Activated CD4-positive, alpha-beta T cell treated with anti-CD3 and anti-CD28 coated beads for 36 hours (primary cell): ENCODE results near the gene SPG11. TPM values are rescaled to one million over a fixed set of nuclear protein-coding genes. Genes with fewer than 3 reads are reported as not detected.
"Not testable (repeated sequence)": the region's sequence is repeated elsewhere in the genome, so short reads cannot be mapped to it uniquely, and the experiment has no call there.

Source experiments
- ATAC-seq: fragments of 200-7000 bp; cut with Tn5 transposase; one replicate; pipeline ENCODE4 v1.10.0; 2021; ENCODE audit warnings: mild to moderate bottlenecking, moderate library complexity
- CTCF ChIA-PET: fragments of 350-600 bp; sonication (Branson Sonifier 250); formaldehyde crosslinking; loops from one replicate; lab custom pipeline; 2021; ENCODE audit warnings: antibody characterized with exemption; lab: Charles Lee
- POLR2A ChIA-PET: fragments of 350-600 bp; sonication (Branson Sonifier 250); formaldehyde crosslinking; loops from one replicate; lab custom pipeline; 2021; ENCODE audit warnings: antibody characterized with exemption, inconsistent platforms; lab: Charles Lee
- DNase-seq: peaks from one replicate; pipeline ENCODE4 v3.0.0-alpha.2; 2020
- H3K27ac Mint-ChIP-seq: one replicate; pipeline ENCODE4 v1.8.0; 2021; ENCODE audit warnings: mixed read lengths
- H3K27me3 Mint-ChIP-seq: one replicate; pipeline ENCODE4 v1.8.0; 2021; ENCODE audit warnings: mixed read lengths
- H3K36me3 Mint-ChIP-seq: one replicate; pipeline ENCODE4 v1.8.0; 2021; ENCODE audit warnings: low read depth, mixed read lengths
- H3K4me1 Mint-ChIP-seq: one replicate; pipeline ENCODE4 v1.8.0; 2021; ENCODE audit warnings: mixed read lengths
- H3K4me3 Mint-ChIP-seq: one replicate; pipeline ENCODE4 v1.8.0; 2021; ENCODE audit warnings: mild to moderate bottlenecking, moderate library complexity, mixed read lengths
- H3K9me3 Mint-ChIP-seq: one replicate; pipeline ENCODE4 v1.8.0; 2021; ENCODE audit warnings: low read depth, mixed read lengths
- intact Hi-C, 2 experiments: fragments of 100-400 bp; cut with DNase I in 1 of 2; cut with micrococcal nuclease in 1 of 2; formaldehyde crosslinking; loops; one replicate each; pipeline versions ENCODE4 v1.14.2 to v1.15.1; 2022 to 2024; cut with DNase I, micrococcal nuclease
- total RNA-seq, 2 experiments: library from RNA; stranded (reverse); gene quantifications; one replicate each; pipeline ENCODE4 v1.2.3, GENCODE V29; 2021

Gene SPG11
- total RNA-seq, 2 experiments from 2014 or later: 76.2 to 88.7 TPM

- intact Hi-C loops: loop anchor here (1.0 to 10.0 kb wide), 6 partner anchors 29 to 349 kb away; partner anchors contain the start of genes B2M (in 2 of the 2), PATL2 (in 2 of the 2), SPG11 (in 2 of the 2) and GOLM2 (in 1 of the 2)
- ChIA-PET CTCF (interaction anchor here (0.6 to 3.3 kb wide), 5 partner anchors 25 to 104 kb away, joined by 3 to 20 read pairs (median 3); partner anchors contain the start of genes SPG11 and TRIM69), POLR2A (interaction anchor here (0.9 to 1.2 kb wide), 3 partner anchors 29 to 94 kb away, joined by 4 to 7 read pairs (median 5); partner anchors contain the start of gene SPG11)
- Mint-ChIP-seq H3K9me3 (no peaks in the 10 kb centered on the region), H3K27ac (peak overlapping the region; percentile 98), H3K4me1 (peaks cover 26% of the 10 kb centered on the region), H3K36me3 (peaks cover 52% of the 10 kb centered on the region), H3K27me3 (no peaks in the 10 kb centered on the region), H3K4me3 (peak overlapping the region; percentile 65)
- DNase-seq (peak; percentile 13), ATAC-seq (peak; percentile 77)
Observed at GRCh38 chr15:44633603-44634002, 29.9 kb downstream of the SPG11 start.

- peaks cover 11% of the 10 kb centered on the region for H3K4me1 Mint-ChIP-seq
- DNase-seq, H3K9me3 Mint-ChIP-seq, intact Hi-C loops, POLR2A ChIA-PET, H3K4me3 Mint-ChIP-seq, H3K27me3 Mint-ChIP-seq, ATAC-seq: not testable (repeated sequence)
- CTCF ChIA-PET: interaction anchor here (0.6 to 1.9 kb wide), 4 partner anchors 23 to 113 kb away, joined by 3 to 9 read pairs (median 3); no protein-coding TSS in a partner anchor
- H3K36me3 Mint-ChIP-seq: peaks cover 54% of the 10 kb centered on the region
- peak overlapping the region; percentile 59 for H3K27ac Mint-ChIP-seq
Observed at GRCh38 chr15:44625286-44625685, 38.2 kb downstream of the SPG11 start.

- H3K4me3 Mint-ChIP-seq: no peak overlapping the region
- ATAC-seq (peak; percentile 66), DNase-seq (no peak)
- H3K27ac Mint-ChIP-seq: peak overlapping the region; percentile 11
- no peaks in the 10 kb centered on the region for H3K9me3 Mint-ChIP-seq
- ChIA-PET POLR2A (interaction anchor here (0.7 kb wide), 1 partner anchor 77 kb away, joined by 5 read pairs; no protein-coding TSS in a partner anchor), CTCF (interaction anchor here (0.8 to 1.9 kb wide), 3 partner anchors 42 to 115 kb away, joined by 3 to 9 read pairs (median 3); no protein-coding TSS in a partner anchor)
- H3K27me3 Mint-ChIP-seq: no peaks in the 10 kb centered on the region
- H3K36me3 Mint-ChIP-seq: peaks cover 50% of the 10 kb centered on the region
- intact Hi-C loops: no loop called here
- H3K4me1 Mint-ChIP-seq: peaks cover 10% of the 10 kb centered on the region
Observed at GRCh38 chr15:44623178-44623577, 40.3 kb downstream of the SPG11 start.

GRCh38 chr15:44620081-44620480 lies 43.4 kb downstream of the SPG11 start:
- intact Hi-C loops: no loop called here
- Mint-ChIP-seq H3K27me3 (no peaks in the 10 kb centered on the region), H3K9me3 (no peaks in the 10 kb centered on the region), H3K4me1 (peaks cover 6% of the 10 kb centered on the region), H3K36me3 (peaks cover 44% of the 10 kb centered on the region), H3K27ac (no peak overlapping the region), H3K4me3 (no peak overlapping the region)
- POLR2A ChIA-PET: interaction anchor here (0.6 kb wide), 1 partner anchor 25 kb away, joined by 3 read pairs; no protein-coding TSS in a partner anchor
- CTCF ChIA-PET: interaction anchor here (1.2 to 1.8 kb wide), 4 partner anchors 9 to 42 kb away, joined by 3 to 6 read pairs (median 4); no protein-coding TSS in a partner anchor
- DNase-seq (no peak), ATAC-seq (no peak)

- Mint-ChIP-seq H3K27me3 (no peaks in the 10 kb centered on the region), H3K9me3 (no peaks in the 10 kb centered on the region), H3K36me3 (peaks cover 47% of the 10 kb centered on the region), H3K4me3 (no peak overlapping the region), H3K27ac (no peak overlapping the region), H3K4me1 (no peaks in the 10 kb centered on the region)
- DNase-seq (no peak), ATAC-seq (no peak)
- intact Hi-C loops: no loop called here
- ChIA-PET CTCF (interaction anchor here (0.6 to 1.2 kb wide), 2 partner anchors 52 to 169 kb away, joined by 3 to 4 read pairs; no protein-coding TSS in a partner anchor), POLR2A (no interaction called here)
Observed at GRCh38 chr15:44616974-44617373, 46.5 kb downstream of the SPG11 start.

- intact Hi-C loops: no loop called here
- CTCF ChIA-PET: interaction anchor here (1.6 to 2.3 kb wide), 2 partner anchors 21 to 22 kb away, joined by 3 to 5 read pairs; no protein-coding TSS in a partner anchor
- POLR2A ChIA-PET: no interaction called here
- Mint-ChIP-seq H3K4me3 (no peak overlapping the region), H3K4me1 (no peaks in the 10 kb centered on the region), H3K27me3 (no peaks in the 10 kb centered on the region), H3K9me3 (no peaks in the 10 kb centered on the region), H3K36me3 (peaks cover 47% of the 10 kb centered on the region), H3K27ac (no peak overlapping the region)
- no peak for ATAC-seq
- no peak for DNase-seq
Observed at GRCh38 chr15:44606740-44607139, 56.7 kb downstream of the SPG11 start.

GRCh38 chr15:44603126-44603525 lies 60.3 kb downstream of the SPG11 start:
- CTCF ChIA-PET: interaction anchor here (0.6 to 1.6 kb wide), 2 partner anchors 25 to 28 kb away, joined by 4 to 5 read pairs; no protein-coding TSS in a partner anchor
- no peak overlapping the region for H3K4me3 Mint-ChIP-seq
- DNase-seq (no peak), ATAC-seq (no peak)
- peak overlapping the region; percentile 53 for H3K27ac Mint-ChIP-seq
- intact Hi-C loops: no loop called here
- peaks cover 45% of the 10 kb centered on the region for H3K36me3 Mint-ChIP-seq
- peaks cover 9% of the 10 kb centered on the region for H3K4me1 Mint-ChIP-seq
- no peaks in the 10 kb centered on the region for H3K9me3 Mint-ChIP-seq
- no peaks in the 10 kb centered on the region for H3K27me3 Mint-ChIP-seq
- POLR2A ChIA-PET: no interaction called here

- no peak overlapping the region for H3K4me3 Mint-ChIP-seq
- H3K4me1 Mint-ChIP-seq: peaks cover 32% of the 10 kb centered on the region
- intact Hi-C loops: loop anchor here in 1 of 2 experiments (5.0 kb wide), 1 partner anchor 138 kb away; the partner anchor contains the start of gene TRIM69
- no peak for DNase-seq
- no peaks in the 10 kb centered on the region for H3K27me3 Mint-ChIP-seq
- ATAC-seq: no peak
- H3K36me3 Mint-ChIP-seq: peaks cover 51% of the 10 kb centered on the region
- ChIA-PET CTCF (interaction anchor here (0.7 to 3.4 kb wide), 7 partner anchors 12 to 215 kb away, joined by 3 to 25 read pairs (median 4); partner anchors contain the start of gene TRIM69), POLR2A (no interaction called here)
- H3K9me3 Mint-ChIP-seq: no peaks in the 10 kb centered on the region
- H3K27ac Mint-ChIP-seq: no peak overlapping the region
Observed at GRCh38 chr15:44598892-44599291, 64.6 kb downstream of the SPG11 start.

GRCh38 chr15:44598066-44598465 lies 65.4 kb downstream of the SPG11 start:
- Mint-ChIP-seq H3K27me3 (no peaks in the 10 kb centered on the region), H3K4me3 (no peak overlapping the region), H3K4me1 (peaks cover 36% of the 10 kb centered on the region), H3K36me3 (peaks cover 51% of the 10 kb centered on the region), H3K9me3 (no peaks in the 10 kb centered on the region), H3K27ac (peak overlapping the region; percentile 56)
- ChIA-PET CTCF (interaction anchor here (0.7 to 3.4 kb wide), 9 partner anchors 9 to 215 kb away, joined by 3 to 25 read pairs (median 4); partner anchors contain the start of gene TRIM69), POLR2A (interaction anchor here (0.5 kb wide), 1 partner anchor 121 kb away, joined by 9 read pairs; no protein-coding TSS in a partner anchor)
- ATAC-seq: no peak
- no peak for DNase-seq
- intact Hi-C loops: loop anchor here in 1 of 2 experiments (5.0 kb wide), 1 partner anchor 139 kb away; the partner anchor contains the start of gene TRIM69

- Mint-ChIP-seq H3K9me3 (no peaks in the 10 kb centered on the region), H3K4me1 (peaks cover 36% of the 10 kb centered on the region), H3K27me3 (no peaks in the 10 kb centered on the region), H3K36me3 (peaks cover 46% of the 10 kb centered on the region), H3K27ac (peak overlapping the region; percentile 37), H3K4me3 (no peak overlapping the region)
- ChIA-PET CTCF (interaction anchor here (0.6 to 3.4 kb wide), 7 partner anchors 18 to 157 kb away, joined by 3 to 25 read pairs (median 4); partner anchors contain the start of genes SPG11 and TRIM69), POLR2A (no interaction called here)
- intact Hi-C loops: loop anchor here in 1 of 2 experiments (2.0 to 5.0 kb wide), 2 partner anchors 66 to 141 kb away; partner anchors contain the start of genes SPG11 and TRIM69
- ATAC-seq: peak; percentile 56
- no peak for DNase-seq
Observed at GRCh38 chr15:44596511-44597010, 66.9 kb downstream of the SPG11 start.
